Liver (tissue), 9 donors: ENCODE measurements around the gene CPED1. TPM values are rescaled to one million over a fixed set of nuclear protein-coding genes. Genes with fewer than 3 reads are reported as not detected.

Experiments used
- DNase-seq: peaks from one replicate; pipeline ENCODE4 v3.0.0-alpha.2; 2017; ENCODE audit warnings: low spot score
- H3K27ac ChIP-seq, 2 donors: one replicate each; pipeline ENCODE4 v1.7.0; 2013; ENCODE audit warnings: inconsistent platforms in 2 of 2, low read length in 2 of 2, control low read depth in 1 of 2, low read depth in 1 of 2, mild to moderate bottlenecking in 1 of 2
- H3K27me3 ChIP-seq, 4 donors: one replicate each; pipeline versions ENCODE4 v1.6.1 to v1.7.0; 2013; ENCODE audit warnings: low read length in 3 of 4, inconsistent platforms in 1 of 4, mild to moderate bottlenecking in 1 of 4, moderate library complexity in 1 of 4; ENCODE audit not compliant: control insufficient read depth in 4 of 4, insufficient read depth in 4 of 4
- H3K36me3 ChIP-seq, 4 donors: one replicate each; pipeline versions ENCODE4 v1.6.1 to v1.7.0; 2013; ENCODE audit warnings: low read length in 3 of 4, mild to moderate bottlenecking in 3 of 4, low read depth in 1 of 4, moderate library complexity in 1 of 4; ENCODE audit not compliant: control insufficient read depth in 4 of 4, insufficient read depth in 3 of 4
- H3K4me1 ChIP-seq, 4 donors: one replicate each; pipeline versions ENCODE4 v1.6.1 to v1.7.0; 2013; ENCODE audit warnings: low read length in 3 of 4, mild to moderate bottlenecking in 3 of 4, moderate library complexity in 1 of 4; ENCODE audit not compliant: control insufficient read depth in 4 of 4, insufficient read depth in 4 of 4
- H3K4me3 ChIP-seq, 3 donors: one replicate each; pipeline versions ENCODE4 v1.6.1 to v1.7.0; 2013; ENCODE audit warnings: low read length in 3 of 3, control low read depth in 1 of 3, low read depth in 1 of 3, mild to moderate bottlenecking in 1 of 3
- H3K9ac ChIP-seq, 2 donors: one replicate each; pipeline ENCODE4 v1.7.0; 2013; ENCODE audit warnings: low read length in 2 of 2, mild to moderate bottlenecking in 2 of 2, moderate library complexity in 2 of 2, control low read depth in 1 of 2, low read depth in 1 of 2
- H3K9me3 ChIP-seq, 4 donors: one replicate each; pipeline versions ENCODE4 v1.6.1 to v1.7.0; 2013; ENCODE audit warnings: low read length in 3 of 4; ENCODE audit not compliant: control insufficient read depth in 4 of 4
- EGR1 ChIP-seq, 2 donors: IDR thresholded peaks; 2 replicates each; pipeline ENCODE4 v1.6.1; 2016 to 2018; ENCODE audit warnings: antibody characterized with exemption in 2 of 2, low read depth in 2 of 2
- FOXA1 ChIP-seq: IDR thresholded peaks from 2 replicates; pipeline ENCODE4 v1.6.1; 2016; ENCODE audit warnings: antibody characterized with exemption
- FOXA2 ChIP-seq: IDR thresholded peaks from 2 replicates; pipeline ENCODE4 v1.6.1; 2016; ENCODE audit warnings: antibody characterized with exemption
- GABPA ChIP-seq, 2 donors: IDR thresholded peaks in 1 of 2; conservative IDR thresholded peaks in 1 of 2; 2 replicates each; pipeline ENCODE4 v1.6.1; 2016; ENCODE audit warnings: antibody characterized with exemption in 2 of 2, mild to moderate bottlenecking in 1 of 2, moderate library complexity in 1 of 2
- HNF4A ChIP-seq, 2 donors: conservative IDR thresholded peaks; 2 replicates each; pipeline ENCODE4 v1.6.1; 2016; ENCODE audit warnings: antibody characterized with exemption in 2 of 2, mild to moderate bottlenecking in 2 of 2
- HNF4G ChIP-seq: IDR thresholded peaks from 2 replicates; pipeline ENCODE4 v1.6.1; 2016; ENCODE audit warnings: antibody characterized with exemption
- JUND ChIP-seq, 2 donors: IDR thresholded peaks; 2 replicates each; pipeline ENCODE4 v1.6.1; 2016; ENCODE audit warnings: antibody characterized with exemption in 2 of 2
- MAX ChIP-seq: IDR thresholded peaks from 2 replicates; pipeline ENCODE4 v1.6.1; 2016; ENCODE audit warnings: antibody characterized with exemption
- NR2F2 ChIP-seq: IDR thresholded peaks from 2 replicates; pipeline ENCODE4 v1.6.1; 2016; ENCODE audit warnings: antibody characterized with exemption
- RAD21 ChIP-seq, 2 donors: IDR thresholded peaks; 2 replicates each; pipeline ENCODE4 v1.6.1; 2016; ENCODE audit warnings: antibody characterized with exemption in 2 of 2, mild to moderate bottlenecking in 2 of 2
- RXRA ChIP-seq, 2 donors: IDR thresholded peaks; 2 replicates each; pipeline ENCODE4 v1.6.1; 2017 to 2018; ENCODE audit warnings: antibody characterized with exemption in 2 of 2, mild to moderate bottlenecking in 1 of 2
- SP1 ChIP-seq: IDR thresholded peaks from 2 replicates; pipeline ENCODE4 v1.6.1; 2018; ENCODE audit warnings: antibody characterized with exemption, mild to moderate bottlenecking
- TAF1 ChIP-seq: conservative IDR thresholded peaks from 2 replicates; pipeline ENCODE4 v1.6.1; 2016; ENCODE audit warnings: antibody characterized with exemption, mild to moderate bottlenecking
- YY1 ChIP-seq: IDR thresholded peaks from 2 replicates; pipeline ENCODE4 v1.6.1; 2016; ENCODE audit warnings: antibody characterized with exemption, mild to moderate bottlenecking
- ZBTB33 ChIP-seq: IDR thresholded peaks from 2 replicates; pipeline ENCODE4 v1.6.1; 2016; ENCODE audit warnings: antibody characterized with exemption
- WGBS: extraction: QIAGEN DNeasy Blood & Tissue Kit; methylation state at CpG from one replicate; pipeline ENCODE4 v1.1.7; 2013; 5-methylcytosine and 5-hydroxymethylcytosine counted together
- polyA plus RNA-seq, 2 donors: library from polyadenylated mRNA; stranded (reverse) in 1 of 2; unstranded in 1 of 2; fragments of 200-250 nt in 1 of 2; fragments of >200 nt in 1 of 2; fragmentation: Nextera tagmentation in 1 of 2; extraction: Ambion mirVana in 1 of 2; gene quantifications; one replicate each; pipeline versions ENCODE4 v1.2.1 to v1.2.3, GENCODE V29; 2013 to 2015
- total RNA-seq, 2 donors: library from RNA; depleted of rRNA; stranded (reverse); fragments of >200 nt; gene quantifications; one replicate each; pipeline ENCODE4 v1.2.3, GENCODE V29; 2014
- TF ChIP-seq, protein P1 (sequence below): fragments of 150-350 bp; IDR thresholded peaks from 2 replicates; pipeline ENCODE4 v1.5.1; 2017; ENCODE audit warnings: improper control_type of control experiment, low read depth, low read length; ENCODE audit not compliant: missing input control
- TF ChIP-seq, protein P2 (sequence below): IDR thresholded peaks from 2 replicates; pipeline ENCODE4 v1.6.1; 2016; ENCODE audit warnings: antibody characterized with exemption
- TF ChIP-seq, protein P3 (sequence below): IDR thresholded peaks from 2 replicates; pipeline ENCODE4 v1.6.1; 2016; ENCODE audit warnings: antibody characterized with exemption, mild to moderate bottlenecking
- donor health status: healthy.
- donor health status: healthy.
- donor health status: healthy.
- donor health status: healthy.
- donor health status: healthy.

The CPED1 gene
- total and polyA plus RNA-seq, 4 donors: 8.5 to 58.0 (median 14.6) TPM

- WGBS: 95% methylated on average over 6 of the region's 6 CpGs
- Histone ChIP-seq H3K9ac (no peak overlapping the region), H3K4me3 (no peak overlapping the region), H3K36me3 (no peaks in the 10 kb centered on the region), H3K4me1 (peaks cover 0 to 4% (median 0%) of the 10 kb centered on the region in 4 donors), H3K9me3 (no peaks in the 10 kb centered on the region), H3K27me3 (no peaks in the 10 kb centered on the region), H3K27ac (no peak overlapping the region)
- no peak for TF ChIP-seq YY1
- TF ChIP-seq RAD21 (IDR thresholded peaks at IDR 0.05): peak in 1 of 2 donors; percentile 17
- no peak for DNase-seq
Observed at GRCh38 chr7:121303422-121304101, 315.1 kb downstream of the CPED1 start.

- no peak overlapping the region for H3K9ac ChIP-seq
- H3K27ac ChIP-seq: no peak overlapping the region
- no peaks in the 10 kb centered on the region for H3K9me3 ChIP-seq
- DNase-seq: no peak
- H3K27me3 ChIP-seq: no peaks in the 10 kb centered on the region
- peaks cover 0 to 4% (median 0%) of the 10 kb centered on the region in 4 donors for H3K4me1 ChIP-seq
- H3K4me3 ChIP-seq: no peak overlapping the region
- H3K36me3 ChIP-seq: no peaks in the 10 kb centered on the region
- no peak for TF ChIP-seq SP1
- no peak for TF ChIP-seq MAX
- TF ChIP-seq, protein P1, sequence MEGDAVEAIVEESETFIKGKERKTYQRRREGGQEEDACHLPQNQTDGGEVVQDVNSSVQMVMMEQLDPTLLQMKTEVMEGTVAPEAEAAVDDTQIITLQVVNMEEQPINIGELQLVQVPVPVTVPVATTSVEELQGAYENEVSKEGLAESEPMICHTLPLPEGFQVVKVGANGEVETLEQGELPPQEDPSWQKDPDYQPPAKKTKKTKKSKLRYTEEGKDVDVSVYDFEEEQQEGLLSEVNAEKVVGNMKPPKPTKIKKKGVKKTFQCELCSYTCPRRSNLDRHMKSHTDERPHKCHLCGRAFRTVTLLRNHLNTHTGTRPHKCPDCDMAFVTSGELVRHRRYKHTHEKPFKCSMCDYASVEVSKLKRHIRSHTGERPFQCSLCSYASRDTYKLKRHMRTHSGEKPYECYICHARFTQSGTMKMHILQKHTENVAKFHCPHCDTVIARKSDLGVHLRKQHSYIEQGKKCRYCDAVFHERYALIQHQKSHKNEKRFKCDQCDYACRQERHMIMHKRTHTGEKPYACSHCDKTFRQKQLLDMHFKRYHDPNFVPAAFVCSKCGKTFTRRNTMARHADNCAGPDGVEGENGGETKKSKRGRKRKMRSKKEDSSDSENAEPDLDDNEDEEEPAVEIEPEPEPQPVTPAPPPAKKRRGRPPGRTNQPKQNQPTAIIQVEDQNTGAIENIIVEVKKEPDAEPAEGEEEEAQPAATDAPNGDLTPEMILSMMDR: no peak
- no peak for TF ChIP-seq RXRA (IDR thresholded peaks at IDR 0.05)
- no peak for TF ChIP-seq HNF4G
- TF ChIP-seq FOXA2: no peak
- no peak for TF ChIP-seq HNF4A (conservative IDR thresholded peaks at IDR 0.05)
- TF ChIP-seq NR2F2: no peak
- no peak for TF ChIP-seq GABPA (IDR thresholded peaks at IDR 0.05 in 1 of 2, conservative IDR thresholded peaks at IDR 0.05 in 1 of 2)
- no peak for TF ChIP-seq YY1
- TF ChIP-seq FOXA1: no peak
- no peak for TF ChIP-seq EGR1 (IDR thresholded peaks at IDR 0.05; ENCODE audit: low read depth in 2 of 2)
- no peak for TF ChIP-seq RAD21 (IDR thresholded peaks at IDR 0.05)
- no peak for TF ChIP-seq ZBTB33
- no peak for TF ChIP-seq JUND (IDR thresholded peaks at IDR 0.05)
- TF ChIP-seq, protein P2, sequence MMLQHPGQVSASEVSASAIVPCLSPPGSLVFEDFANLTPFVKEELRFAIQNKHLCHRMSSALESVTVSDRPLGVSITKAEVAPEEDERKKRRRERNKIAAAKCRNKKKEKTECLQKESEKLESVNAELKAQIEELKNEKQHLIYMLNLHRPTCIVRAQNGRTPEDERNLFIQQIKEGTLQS: no peak
- TF ChIP-seq, protein P3, sequence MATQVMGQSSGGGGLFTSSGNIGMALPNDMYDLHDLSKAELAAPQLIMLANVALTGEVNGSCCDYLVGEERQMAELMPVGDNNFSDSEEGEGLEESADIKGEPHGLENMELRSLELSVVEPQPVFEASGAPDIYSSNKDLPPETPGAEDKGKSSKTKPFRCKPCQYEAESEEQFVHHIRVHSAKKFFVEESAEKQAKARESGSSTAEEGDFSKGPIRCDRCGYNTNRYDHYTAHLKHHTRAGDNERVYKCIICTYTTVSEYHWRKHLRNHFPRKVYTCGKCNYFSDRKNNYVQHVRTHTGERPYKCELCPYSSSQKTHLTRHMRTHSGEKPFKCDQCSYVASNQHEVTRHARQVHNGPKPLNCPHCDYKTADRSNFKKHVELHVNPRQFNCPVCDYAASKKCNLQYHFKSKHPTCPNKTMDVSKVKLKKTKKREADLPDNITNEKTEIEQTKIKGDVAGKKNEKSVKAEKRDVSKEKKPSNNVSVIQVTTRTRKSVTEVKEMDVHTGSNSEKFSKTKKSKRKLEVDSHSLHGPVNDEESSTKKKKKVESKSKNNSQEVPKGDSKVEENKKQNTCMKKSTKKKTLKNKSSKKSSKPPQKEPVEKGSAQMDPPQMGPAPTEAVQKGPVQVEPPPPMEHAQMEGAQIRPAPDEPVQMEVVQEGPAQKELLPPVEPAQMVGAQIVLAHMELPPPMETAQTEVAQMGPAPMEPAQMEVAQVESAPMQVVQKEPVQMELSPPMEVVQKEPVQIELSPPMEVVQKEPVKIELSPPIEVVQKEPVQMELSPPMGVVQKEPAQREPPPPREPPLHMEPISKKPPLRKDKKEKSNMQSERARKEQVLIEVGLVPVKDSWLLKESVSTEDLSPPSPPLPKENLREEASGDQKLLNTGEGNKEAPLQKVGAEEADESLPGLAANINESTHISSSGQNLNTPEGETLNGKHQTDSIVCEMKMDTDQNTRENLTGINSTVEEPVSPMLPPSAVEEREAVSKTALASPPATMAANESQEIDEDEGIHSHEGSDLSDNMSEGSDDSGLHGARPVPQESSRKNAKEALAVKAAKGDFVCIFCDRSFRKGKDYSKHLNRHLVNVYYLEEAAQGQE: no peak
- TF ChIP-seq TAF1: no peak
- 97% methylated on average over 1 of the region's 1 CpG for WGBS
Observed at GRCh38 chr7:121304102-121304658, 315.7 kb downstream of the CPED1 start.
